Thoracic aorta (tissue), 2 donors: ENCODE results near the gene TCEAL9. TPM values are rescaled to one million over a fixed set of nuclear protein-coding genes. Genes with fewer than 3 reads are reported as not detected.

Source experiments
- ATAC-seq: fragments of 150-250 bp; one replicate; pipeline ENCODE4 v1.8.0; 2017; ENCODE audit warnings: low read depth; ENCODE audit not compliant: insufficient number of reproducible peaks, low FRiP score
- DNase-seq: peaks from one replicate; pipeline ENCODE4 v3.0.0-alpha.2; 2020; ENCODE audit warnings: low spot score
- H3K27ac ChIP-seq, 2 donors: fragments of 200-600 bp; sonication (generic); 1 replicate in 1 of 2; 2 replicates in 1 of 2; pipeline ENCODE4 v1.5.1; 2016; ENCODE audit warnings: mild to moderate bottlenecking in 2 of 2, moderate library complexity in 2 of 2
- H3K27me3 ChIP-seq: fragments of 200-600 bp; sonication (generic); replicated peaks from 2 replicates; pipeline ENCODE4 v1.6.0; 2016; ENCODE audit warnings: mild to moderate bottlenecking; ENCODE audit not compliant: insufficient read depth
- H3K36me3 ChIP-seq: fragments of 200-600 bp; sonication (generic); one replicate; pipeline ENCODE4 v1.5.1; 2016
- H3K4me1 ChIP-seq, 2 donors: fragments of 200-600 bp; sonication (generic); 1 replicate in 1 of 2; 2 replicates in 1 of 2; pipeline versions ENCODE4 v1.5.1 to v1.6.0; 2016; ENCODE audit warnings: low read depth in 2 of 2, mild to moderate bottlenecking in 1 of 2; ENCODE audit not compliant: control insufficient read depth in 1 of 2
- H3K4me3 ChIP-seq: fragments of 200-600 bp; sonication (generic); 2 replicates; pipeline ENCODE4 v1.5.1; 2016; ENCODE audit warnings: mild to moderate bottlenecking
- H3K9me3 ChIP-seq: fragments of 200-600 bp; sonication (generic); 2 replicates; pipeline ENCODE4 v1.5.1; 2016
- CTCF ChIP-seq: fragments of 200-600 bp; sonication (generic); IDR thresholded peaks from one replicate; pipeline ENCODE4 v1.5.1; 2019; ENCODE audit warnings: antibody characterized with exemption
- total RNA-seq, 2 donors: library from RNA; depleted of rRNA; stranded (reverse); fragments of >200 nt; gene quantifications; one replicate each; pipeline versions ENCODE4 v1.1.0 to v1.2.3, GENCODE V29; 2016

TCEAL9 gene
- total RNA-seq, 2 donors from 2014 or later: 70.4 to 118 TPM

- Histone ChIP-seq H3K27ac (peak overlapping the region; percentile 61 to 75), H3K27me3 (no peaks in the 10 kb centered on the region), H3K4me1 (peaks cover 0 to 5% of the 10 kb centered on the region in 2 donors), H3K36me3 (no peaks in the 10 kb centered on the region), H3K9me3 (no peaks in the 10 kb centered on the region), H3K4me3 (peak overlapping the region; percentile 73)
- ATAC-seq (no peak), DNase-seq (no peak)
- no peak for TF ChIP-seq CTCF
These were observed 48.7 kb downstream of the TCEAL9 start for GRCh38 chrX:103405009-103405333.

- no peaks in the 10 kb centered on the region for H3K36me3 ChIP-seq
- H3K4me3 ChIP-seq: no peak overlapping the region
- H3K27me3 ChIP-seq: no peaks in the 10 kb centered on the region
- DNase-seq: no peak
- no peak for TF ChIP-seq CTCF
- no peak overlapping the region for H3K27ac ChIP-seq
- ATAC-seq: no peak
- H3K4me1 ChIP-seq: peaks cover 0 to 5% of the 10 kb centered on the region in 2 donors
- H3K9me3 ChIP-seq: no peaks in the 10 kb centered on the region
These were observed 50.0 kb downstream of the TCEAL9 start for GRCh38 chrX:103406256-103406655.

- H3K27me3 ChIP-seq: no peaks in the 10 kb centered on the region
- no peak for TF ChIP-seq CTCF
- no peaks in the 10 kb centered on the region for H3K36me3 ChIP-seq
- no peak overlapping the region for H3K4me3 ChIP-seq
- no peak overlapping the region for H3K27ac ChIP-seq
- no peaks in the 10 kb centered on the region for H3K9me3 ChIP-seq
- no peak for DNase-seq
- peaks cover 0 to 5% of the 10 kb centered on the region in 2 donors for H3K4me1 ChIP-seq
- no peak for ATAC-seq
These were observed 51.5 kb downstream of the TCEAL9 start for GRCh38 chrX:103407776-103408175.

Other genes starting within 250 kb of the TCEAL9 start
- gene BEX4, start 141.4 kb upstream of the TCEAL9 start, total RNA-seq: 10 to 100 TPM; 28.3 to 29.4 TPM
- gene TCEAL8, start 101.4 kb upstream of the TCEAL9 start, total RNA-seq: 10 to 100 TPM; 58.4 to 59.4 TPM
- gene TCEAL5, start 79.8 kb upstream of the TCEAL9 start, total RNA-seq: 1 to 10 TPM in 1 of 2 donors, not detected in 1; 1.2 TPM
- gene BEX2, start 45.5 kb upstream of the TCEAL9 start, total RNA-seq: 1 to 10 TPM in 1 of 2 donors, not detected in 1; 5.9 TPM
- 10 to 100 TPM in 1 of 2 donors, 1 to 10 TPM in 1; 2.8 to 12.2 TPM for gene TCEAL7, start 26.3 kb upstream of the TCEAL9 start, total RNA-seq
- 100 to 1,000 TPM; 127 to 136 TPM for gene BEX3, start 20.0 kb downstream of the TCEAL9 start, total RNA-seq
- gene RAB40A, start 163.0 kb downstream of the TCEAL9 start, total RNA-seq: 1 to 10 TPM; 2.6 to 4.3 TPM
- gene TCEAL4, start 229.0 kb downstream of the TCEAL9 start, total RNA-seq: 100 to 1,000 TPM; 334 to 386 TPM